ENCODE results near the gene VPS36.

- TF ChIP-seq EZH2phosphoT487 (IDR thresholded peaks at IDR 0.05; ENCODE audit: borderline replicate concordance) = no peak
- TF ChIP-seq CEBPB (IDR thresholded peaks at IDR 0.05; ENCODE audit: low read depth) = no peak
- no peak for TF ChIP-seq EZH2 (IDR thresholded peaks at IDR 0.05)
- TF ChIP-seq CTCF (IDR thresholded peaks at IDR 0.05 in 2 of 3, conservative IDR thresholded peaks at IDR 0.05 in 1 of 3; ENCODE audit: borderline replicate concordance in 1 of 3, insufficient read depth in 1 of 3, low read depth in 2 of 3, low read length in 2 of 3) = no peak
- no peak for TF ChIP-seq POLR2AphosphoS5 (IDR thresholded peaks at IDR 0.05; ENCODE audit: low read depth, low read length)
- TF ChIP-seq POLR2A (IDR thresholded peaks at IDR 0.05; ENCODE audit: borderline replicate concordance, extremely low read depth, insufficient read depth, insufficient read length) = no peak
- no peak for TF ChIP-seq SRF (IDR thresholded peaks at IDR 0.05; ENCODE audit: low read depth)
- TF ChIP-seq SP1 (IDR thresholded peaks at IDR 0.05; ENCODE audit: low read depth) = no peak
- TF ChIP-seq MAX (IDR thresholded peaks at IDR 0.05) = no peak
- TF ChIP-seq FOSL1 (IDR thresholded peaks at IDR 0.05; ENCODE audit: low read depth) = no peak
- no peak for TF ChIP-seq TCF7L2 (IDR thresholded peaks at IDR 0.05; ENCODE audit: borderline replicate concordance, extremely low read depth, insufficient read depth, insufficient read length)
- no peak for TF ChIP-seq ZBTB33 (IDR thresholded peaks at IDR 0.05; ENCODE audit: extremely low read depth, insufficient replicate concordance, low read length)
- no peak for TF ChIP-seq RAD21 (IDR thresholded peaks at IDR 0.05; ENCODE audit: low read depth)
- no peak for TF ChIP-seq YY1 (IDR thresholded peaks at IDR 0.05; ENCODE audit: extremely low read depth, insufficient replicate concordance, low read depth, low read length)
Observed at GRCh38 chr13:52371736-52372247, 78.6 kb downstream of the VPS36 start.

Data from HCT116 (cell line).